Astrocyte (in vitro differentiated cells and primary cell): ENCODE measurements around the gene RAN.

ENCODE experiments used
- CTCF ChIP-seq: IDR thresholded peaks from 2 replicates; pipeline ENCODE4 v1.5.1; 2011; ENCODE audit warnings: low read depth, mild to moderate bottlenecking, inconsistent platforms, low read length, moderate library complexity; ENCODE audit not compliant: insufficient read depth
- EZH2 ChIP-seq: IDR thresholded peaks from 2 replicates; pipeline ENCODE4 v1.6.1; 2012; ENCODE audit warnings: mild to moderate bottlenecking, low read length, inconsistent platforms; ENCODE audit not compliant: insufficient read depth

GRCh38 chr12:130856088-130856487 is 15.8 kb upstream of the RAN start:
- TF ChIP-seq CTCF (no peak), EZH2 (no peak)
